Measurements from ENCODE around the gene HOXB3.

HOXB3 gene

GRCh38 chr17:48553190-48553547 lies 36.9 kb downstream of the HOXB3 start:
- TF ChIP-seq CTCF (IDR thresholded peaks at IDR 0.05; ENCODE audit: borderline replicate concordance, insufficient read depth, low read depth, low read length) = no peak

GRCh38 chr17:48552466-48553189 lies 37.4 kb downstream of the HOXB3 start:
- TF ChIP-seq CTCF (IDR thresholded peaks at IDR 0.05; ENCODE audit: borderline replicate concordance, insufficient read depth, low read depth, low read length) = no peak
- no peak overlapping the region for H3K4me3 ChIP-seq (ENCODE audit: low read depth, low read length)

More at GRCh38 chr17:48553190-48553547, 36.9 kb downstream of the HOXB3 start:
- no peak overlapping the region for H3K4me3 ChIP-seq (ENCODE audit: low read depth, low read length)

- no peak for TF ChIP-seq CTCF (IDR thresholded peaks at IDR 0.05; ENCODE audit: borderline replicate concordance, insufficient read depth, low read depth, low read length)
- H3K4me3 ChIP-seq (ENCODE audit: low read depth, low read length) = no peak overlapping the region
These were observed 38.2 kb downstream of the HOXB3 start for GRCh38 chr17:48551596-48552465.

GRCh38 chr17:48551214-48551555 lies 38.9 kb downstream of the HOXB3 start:
- TF ChIP-seq CTCF (IDR thresholded peaks at IDR 0.05; ENCODE audit: borderline replicate concordance, insufficient read depth, low read depth, low read length) = no peak
- no peak overlapping the region for H3K4me3 ChIP-seq (ENCODE audit: low read depth, low read length)

GRCh38 chr17:48550502-48551213 lies 39.4 kb downstream of the HOXB3 start:
- H3K4me3 ChIP-seq (ENCODE audit: low read depth, low read length) = no peak overlapping the region
- TF ChIP-seq CTCF (IDR thresholded peaks at IDR 0.05; ENCODE audit: borderline replicate concordance, insufficient read depth, low read depth, low read length) = no peak

- no peak for TF ChIP-seq CTCF (IDR thresholded peaks at IDR 0.05; ENCODE audit: borderline replicate concordance, insufficient read depth, low read depth, low read length)
- H3K4me3 ChIP-seq (ENCODE audit: low read depth, low read length) = no peak overlapping the region
These were observed 40.0 kb downstream of the HOXB3 start for GRCh38 chr17:48549914-48550501.

Data from GM12875 (cell line).